ENCODE data around the gene RTN4RL1. TPM values are rescaled to one million over a fixed set of nuclear protein-coding genes. Genes with fewer than 3 reads are reported as not detected.

RTN4RL1 gene
- total and polyA plus RNA-seq, 2 donors: 1.3 to 4.5 TPM

DNA sequence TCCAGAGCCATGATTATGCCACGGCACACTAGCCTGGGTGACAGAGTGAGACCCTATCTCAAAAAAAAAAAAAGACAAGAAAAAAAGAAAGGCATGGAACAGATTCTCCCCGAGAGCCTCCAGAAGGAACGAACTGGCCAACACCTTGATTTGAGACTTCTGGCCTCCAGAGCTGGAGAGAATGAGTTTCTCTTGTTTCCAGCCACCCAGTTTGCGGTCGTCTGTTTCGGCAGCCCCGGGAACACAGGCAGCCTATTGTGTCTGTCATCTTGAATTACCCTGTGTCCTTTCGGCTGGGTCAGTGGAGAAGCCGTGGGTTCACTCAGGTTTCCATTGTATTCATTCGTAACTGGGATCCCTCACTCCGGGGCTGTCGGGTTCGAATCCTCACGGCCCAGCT is 111.4 kb downstream of the RTN4RL1 start:
- no peak overlapping the region for H3K4me3 ChIP-seq (ENCODE audit: low read depth, low read length)
- WGBS: 88% methylated on average over 14 of the region's 14 CpGs
- H3K36me3 ChIP-seq (ENCODE audit: insufficient read depth): no peaks in the 10 kb centered on the region
- no peak overlapping the region for H3K27ac ChIP-seq (ENCODE audit: low read depth)
- H3K4me1 ChIP-seq (ENCODE audit: insufficient read depth): no peaks in the 10 kb centered on the region
- DNase-seq (ENCODE audit: extremely low spot score): no peak

DNA sequence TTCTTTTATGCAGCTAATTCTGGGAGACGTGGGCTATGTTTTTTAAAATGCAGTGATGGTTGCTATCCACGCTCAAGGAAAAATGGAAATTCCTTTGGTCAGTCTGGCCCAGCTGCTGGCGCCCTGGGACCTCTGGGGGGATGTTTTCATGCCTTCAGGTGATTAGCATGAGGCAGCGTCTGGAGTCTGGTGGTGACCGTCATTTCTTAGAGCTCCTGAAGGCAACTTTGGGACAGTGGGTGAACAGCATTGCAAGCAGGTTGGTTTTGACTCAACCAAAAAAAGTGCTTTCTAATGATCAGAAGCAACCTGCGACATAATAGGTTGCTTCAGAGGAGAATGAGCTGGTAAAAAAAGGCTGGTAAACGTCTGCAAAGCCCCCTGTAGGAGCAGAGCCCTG is 113.0 kb downstream of the RTN4RL1 start:
- no peaks in the 10 kb centered on the region for H3K4me1 ChIP-seq (ENCODE audit: insufficient read depth)
- no peak overlapping the region for H3K4me3 ChIP-seq (ENCODE audit: low read depth, low read length)
- H3K27ac ChIP-seq (ENCODE audit: low read depth): no peak overlapping the region
- H3K36me3 ChIP-seq (ENCODE audit: insufficient read depth): no peaks in the 10 kb centered on the region
- WGBS: 46% methylated on average over 7 of the region's 7 CpGs
- no peak for DNase-seq (ENCODE audit: extremely low spot score)

DNA sequence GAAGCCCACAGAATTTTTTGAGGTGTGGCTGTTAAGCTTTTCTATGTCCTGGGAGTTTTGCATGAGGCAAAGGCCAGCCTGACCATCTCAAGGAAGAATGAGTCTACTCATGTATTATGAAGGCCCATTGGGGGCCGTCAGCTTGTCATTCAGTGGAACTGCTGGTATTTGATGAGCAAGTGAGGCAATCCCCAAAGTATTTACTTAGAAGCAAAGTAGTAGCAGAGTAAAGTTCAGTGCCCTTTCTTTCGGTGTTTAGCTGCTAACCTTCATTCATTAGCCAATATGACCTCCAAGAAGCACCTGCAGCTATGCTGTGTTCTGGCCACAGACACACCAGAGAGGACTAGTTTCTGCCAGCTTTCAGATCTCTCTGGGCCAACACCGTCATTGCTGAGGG is 115.1 kb downstream of the RTN4RL1 start:
- Histone ChIP-seq H3K4me3 (ENCODE audit: low read depth, low read length) (no peak overlapping the region), H3K4me1 (ENCODE audit: insufficient read depth) (no peaks in the 10 kb centered on the region), H3K36me3 (ENCODE audit: insufficient read depth) (no peaks in the 10 kb centered on the region), H3K27ac (ENCODE audit: low read depth) (no peak overlapping the region)
- 63% methylated on average over 3 of the region's 3 CpGs for WGBS
- no peak for DNase-seq (ENCODE audit: extremely low spot score)

DNA sequence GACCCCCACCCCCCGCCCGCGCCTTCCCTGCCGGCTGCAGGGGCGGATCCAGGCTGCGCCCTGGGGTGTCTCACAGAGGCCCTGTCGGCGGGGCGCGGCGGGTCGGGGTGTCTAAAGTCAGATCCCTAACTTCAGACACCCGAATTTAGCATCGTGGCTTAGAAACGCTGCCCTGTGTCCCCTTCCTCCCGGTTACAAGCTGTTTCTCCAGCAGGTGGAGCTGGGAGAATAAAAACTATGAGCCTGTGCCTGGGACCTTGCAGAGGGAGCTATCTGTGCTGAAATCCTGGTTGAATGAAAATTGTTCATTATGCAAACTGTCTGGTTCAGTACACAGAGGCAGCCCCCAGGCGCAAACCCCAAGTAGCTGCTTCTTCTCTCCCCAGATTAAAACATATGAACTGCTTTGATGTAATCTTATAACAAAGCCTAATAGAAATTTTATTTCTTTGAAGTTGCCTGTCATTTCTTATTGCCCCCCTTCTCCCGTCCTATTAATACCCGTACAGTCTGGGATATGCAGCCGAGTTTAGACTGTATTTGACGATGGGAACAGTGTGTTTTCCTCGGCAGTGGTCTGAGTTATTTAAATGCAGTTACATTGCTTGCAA is 116.3 kb downstream of the RTN4RL1 start:
- H3K4me1 ChIP-seq (ENCODE audit: insufficient read depth): no peaks in the 10 kb centered on the region
- no peaks in the 10 kb centered on the region for H3K36me3 ChIP-seq (ENCODE audit: insufficient read depth)
- DNase-seq (ENCODE audit: extremely low spot score): peak; percentile 72
- WGBS: 5% methylated on average over 22 of the region's 22 CpGs
- H3K27ac ChIP-seq (ENCODE audit: low read depth): no peak overlapping the region
- H3K4me3 ChIP-seq (ENCODE audit: low read depth, low read length): peak overlapping the region; percentile 16

DNA sequence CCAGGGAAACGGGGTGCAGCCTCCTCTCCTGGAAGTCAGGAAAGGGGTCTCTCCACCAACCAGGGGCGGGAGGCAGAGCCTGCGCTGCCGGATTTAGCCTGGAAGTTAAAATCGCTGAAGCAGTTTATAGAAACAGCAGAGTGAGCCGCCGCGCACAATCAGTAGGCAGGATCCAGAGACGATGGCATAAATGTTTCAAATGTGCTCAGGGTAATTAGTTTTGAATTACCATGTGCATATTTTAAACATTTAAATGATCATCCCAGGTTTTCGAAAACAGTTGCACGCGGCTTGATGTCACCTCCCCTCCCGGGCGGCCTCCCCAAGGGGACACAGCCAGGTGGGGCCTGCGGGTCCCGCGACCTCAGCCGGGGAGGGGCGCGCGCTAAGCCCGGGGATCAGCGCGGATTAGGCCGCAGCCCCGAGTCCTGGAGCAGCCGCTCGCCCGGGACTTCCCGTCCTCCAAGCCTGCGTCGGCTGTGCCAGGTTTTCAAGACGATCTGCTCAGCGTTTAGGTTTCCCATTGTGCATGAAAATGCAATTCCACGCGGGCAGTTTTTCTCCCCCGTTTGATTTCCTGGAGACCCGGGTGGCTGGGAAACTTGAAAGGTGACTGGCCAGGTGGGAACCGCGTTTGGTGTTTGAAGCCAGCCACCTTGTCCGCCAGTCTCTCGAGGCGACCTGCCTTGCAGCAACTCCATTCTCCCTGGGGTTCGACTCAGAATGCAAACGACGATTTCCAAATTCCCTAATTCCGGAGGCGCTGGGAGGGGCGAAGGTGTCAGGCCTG is 117.0 kb downstream of the RTN4RL1 start:
- DNase-seq (ENCODE audit: extremely low spot score): no peak
- Histone ChIP-seq H3K4me3 (ENCODE audit: low read depth, low read length) (peak overlapping the region; percentile 16), H3K27ac (ENCODE audit: low read depth) (no peak overlapping the region), H3K36me3 (ENCODE audit: insufficient read depth) (no peaks in the 10 kb centered on the region), H3K4me1 (ENCODE audit: insufficient read depth) (no peaks in the 10 kb centered on the region)
- WGBS: 5% methylated on average over 49 of the region's 49 CpGs

DNA sequence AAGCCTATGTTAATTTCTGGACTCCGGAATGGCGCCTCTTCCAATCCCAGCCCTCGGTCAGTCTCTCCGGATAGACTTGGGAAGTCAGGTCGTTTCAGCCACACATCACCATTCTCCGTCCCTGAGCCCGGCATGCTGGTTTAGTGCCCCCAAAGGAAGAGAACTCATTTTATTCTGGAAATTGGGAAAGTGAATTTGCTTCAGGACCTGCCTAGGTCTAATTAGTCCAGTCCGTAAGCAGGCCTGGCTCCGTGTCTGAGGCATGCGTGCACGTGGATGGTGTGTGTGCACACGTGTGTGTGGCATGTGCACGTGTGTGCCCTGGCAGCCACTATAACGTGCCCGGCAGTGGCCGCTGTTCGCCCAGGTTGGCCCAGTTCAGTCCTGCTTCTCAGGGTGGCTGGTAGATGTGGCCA is 117.9 kb downstream of the RTN4RL1 start:
- 69% methylated on average over 17 of the region's 17 CpGs for WGBS
- DNase-seq (ENCODE audit: extremely low spot score): no peak
- H3K27ac ChIP-seq (ENCODE audit: low read depth): no peak overlapping the region
- H3K4me1 ChIP-seq (ENCODE audit: insufficient read depth): no peaks in the 10 kb centered on the region
- H3K36me3 ChIP-seq (ENCODE audit: insufficient read depth): no peaks in the 10 kb centered on the region
- no peak overlapping the region for H3K4me3 ChIP-seq (ENCODE audit: low read depth, low read length)

DNA sequence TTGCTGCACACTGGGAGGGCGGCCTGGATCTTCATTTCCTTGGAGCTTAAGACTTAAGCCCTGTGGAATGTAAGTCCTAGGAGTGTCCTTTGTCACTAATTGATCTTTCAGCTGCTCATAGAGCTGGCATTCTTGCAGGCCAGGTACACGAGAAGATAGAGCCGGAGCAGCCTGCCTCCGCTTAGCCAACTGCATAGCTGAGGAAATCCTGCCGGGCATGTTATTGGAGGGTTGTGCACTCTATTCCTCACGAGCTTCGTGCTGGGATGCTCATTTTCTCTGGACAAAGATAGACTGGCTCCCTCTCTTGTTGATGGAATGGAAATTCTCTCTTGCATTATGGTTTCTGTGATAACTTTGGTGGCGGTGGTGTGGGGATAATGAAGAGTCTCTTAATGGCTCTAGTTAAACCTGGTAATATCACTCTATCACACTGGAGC is 118.5 kb downstream of the RTN4RL1 start:
- Histone ChIP-seq H3K27ac (ENCODE audit: low read depth) (no peak overlapping the region), H3K4me3 (ENCODE audit: low read depth, low read length) (no peak overlapping the region), H3K4me1 (ENCODE audit: insufficient read depth) (no peaks in the 10 kb centered on the region), H3K36me3 (ENCODE audit: insufficient read depth) (no peaks in the 10 kb centered on the region)
- WGBS: 34% methylated on average over 8 of the region's 8 CpGs
- no peak for DNase-seq (ENCODE audit: extremely low spot score)

DNA sequence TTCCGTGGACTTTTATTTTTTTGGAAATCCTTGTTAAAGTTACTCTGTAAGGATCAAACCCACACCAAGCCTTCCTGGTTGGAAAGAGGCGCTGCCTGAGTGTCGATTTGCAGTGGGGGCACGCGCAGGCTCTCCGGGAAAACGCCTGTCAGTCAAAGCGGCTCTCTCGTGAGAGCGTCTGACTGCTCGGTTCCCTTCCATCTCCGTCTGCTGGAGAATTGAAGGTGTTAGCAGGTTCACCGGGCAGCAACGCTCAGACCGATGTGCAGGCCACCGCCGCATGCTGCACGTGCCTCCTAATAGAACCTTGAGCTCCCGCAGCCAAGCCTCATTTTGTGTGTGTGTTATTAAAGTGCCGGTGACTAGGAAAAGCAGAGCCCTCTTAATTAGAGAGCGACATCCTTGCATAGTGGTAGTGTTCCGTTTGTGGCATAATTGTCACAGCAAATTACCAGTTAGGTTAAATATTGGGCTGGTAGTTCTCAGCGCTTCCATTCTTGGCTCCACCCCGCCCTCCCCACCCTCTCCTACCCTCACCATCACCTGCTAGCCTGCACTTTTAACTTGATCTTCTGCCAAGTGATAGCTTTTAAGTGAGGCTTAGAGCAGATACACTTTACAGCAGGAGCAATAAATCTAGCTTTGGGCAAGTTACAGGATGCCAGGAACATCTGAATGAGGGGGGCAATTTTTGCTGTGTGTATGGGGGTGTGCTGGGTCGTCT is 119.8 kb downstream of the RTN4RL1 start:
- Histone ChIP-seq H3K27ac (ENCODE audit: low read depth) (no peak overlapping the region), H3K4me1 (ENCODE audit: insufficient read depth) (no peaks in the 10 kb centered on the region), H3K4me3 (ENCODE audit: low read depth, low read length) (no peak overlapping the region), H3K36me3 (ENCODE audit: insufficient read depth) (no peaks in the 10 kb centered on the region)
- 20% methylated on average over 25 of the region's 25 CpGs for WGBS
- DNase-seq (ENCODE audit: extremely low spot score): no peak

DNA sequence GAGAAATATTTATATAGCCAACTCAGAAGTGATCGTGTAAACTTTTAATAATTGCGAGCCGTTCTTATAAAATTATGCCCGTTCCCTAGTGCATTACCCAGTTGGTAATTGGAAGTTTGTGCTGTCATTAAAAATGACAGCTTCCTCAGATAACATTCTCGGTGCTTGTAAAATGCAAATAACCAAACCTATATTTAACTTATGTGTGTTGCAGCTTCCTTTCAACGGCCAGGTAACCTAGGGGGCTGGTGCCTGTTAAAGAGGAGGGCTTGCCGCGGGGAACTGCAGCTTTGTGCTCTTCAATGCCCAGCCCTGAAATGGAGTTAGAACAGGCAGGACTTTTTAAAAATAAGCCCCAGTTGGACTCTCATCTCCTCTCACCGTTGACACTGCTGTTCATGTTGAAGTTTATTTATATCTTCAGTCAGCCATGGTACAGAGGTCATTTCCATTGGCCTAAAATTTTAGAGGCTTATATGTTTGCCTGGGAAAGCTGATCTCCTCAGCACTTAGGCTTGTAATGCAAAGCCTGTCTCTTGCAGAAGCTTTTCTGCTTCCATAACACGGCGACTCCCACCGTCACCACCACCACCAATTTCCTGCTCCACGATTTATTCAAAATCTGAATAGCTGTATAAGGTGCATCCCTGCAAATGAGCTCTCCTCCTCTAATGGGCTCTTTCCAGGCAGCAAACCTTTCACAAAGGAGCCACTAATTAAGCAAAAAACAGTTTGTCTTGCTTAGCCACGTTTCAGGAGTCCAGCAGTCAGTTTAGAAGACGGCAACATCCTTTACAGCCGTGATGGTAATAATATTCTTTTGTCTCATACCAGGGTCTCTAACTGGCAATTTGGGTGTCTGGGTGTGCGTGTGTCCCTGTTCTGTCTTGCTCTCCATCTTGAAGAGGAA is 120.6 kb downstream of the RTN4RL1 start:
- 66% methylated on average over 17 of the region's 17 CpGs for WGBS
- H3K36me3 ChIP-seq (ENCODE audit: insufficient read depth): no peaks in the 10 kb centered on the region
- no peak for DNase-seq (ENCODE audit: extremely low spot score)
- H3K4me3 ChIP-seq (ENCODE audit: low read depth, low read length): no peak overlapping the region
- no peak overlapping the region for H3K27ac ChIP-seq (ENCODE audit: low read depth)
- H3K4me1 ChIP-seq (ENCODE audit: insufficient read depth): no peaks in the 10 kb centered on the region

DNA sequence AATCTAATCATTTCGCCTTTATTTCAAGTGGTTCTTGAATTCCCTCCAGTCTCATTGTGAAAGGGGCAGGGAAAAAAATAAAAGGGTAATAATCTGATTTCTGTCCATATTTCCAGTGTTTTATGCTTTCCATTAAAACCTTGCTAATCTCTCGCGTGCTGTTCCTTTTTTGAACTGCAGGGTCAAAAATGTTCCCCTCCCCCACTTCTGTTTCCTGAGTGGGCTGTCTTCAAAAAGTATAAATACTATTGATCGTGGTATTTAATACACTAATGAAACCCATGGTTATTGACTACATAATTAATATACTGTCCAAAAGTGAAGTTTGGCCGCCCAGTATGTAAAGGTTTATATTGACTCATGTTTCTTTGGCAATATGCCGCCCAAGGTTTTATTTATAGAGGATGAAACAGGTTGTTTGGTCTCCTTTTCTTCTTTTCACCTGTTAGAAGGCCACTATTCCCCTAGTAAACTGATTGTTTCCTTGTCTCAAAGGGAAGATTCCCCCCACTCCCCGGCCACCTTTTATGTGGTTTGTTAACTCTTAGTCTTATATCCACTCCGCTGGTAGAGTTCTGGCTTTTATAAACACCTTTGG is 125.6 kb downstream of the RTN4RL1 start:
- peaks cover 3% of the 10 kb centered on the region for H3K36me3 ChIP-seq (ENCODE audit: insufficient read depth)
- H3K27ac ChIP-seq (ENCODE audit: low read depth): no peak overlapping the region
- no peak for DNase-seq (ENCODE audit: extremely low spot score)
- H3K4me3 ChIP-seq (ENCODE audit: low read depth, low read length): no peak overlapping the region
- no peaks in the 10 kb centered on the region for H3K4me1 ChIP-seq (ENCODE audit: insufficient read depth)
- WGBS: 91% methylated on average over 8 of the region's 8 CpGs

DNA sequence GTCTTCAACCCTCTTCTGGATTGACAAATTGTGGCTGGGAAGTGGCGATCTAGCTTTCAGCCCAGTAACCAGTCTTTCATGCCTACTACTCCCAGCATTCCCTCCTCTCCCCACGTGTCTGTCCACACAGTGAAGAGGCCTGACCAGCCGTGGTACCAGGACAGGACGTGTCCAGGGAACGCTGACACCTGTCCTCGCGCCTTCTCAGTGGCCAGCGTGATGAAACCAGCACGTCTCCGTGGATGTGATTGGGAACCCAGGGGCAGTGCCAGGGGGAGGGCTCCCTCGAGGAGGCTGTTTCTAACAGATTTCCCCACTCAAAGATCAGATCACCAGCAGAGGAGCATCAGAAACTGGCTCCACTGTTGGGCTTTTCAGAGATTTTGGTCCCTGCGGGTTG is 126.3 kb downstream of the RTN4RL1 start:
- Histone ChIP-seq H3K4me3 (ENCODE audit: low read depth, low read length) (no peak overlapping the region), H3K36me3 (ENCODE audit: insufficient read depth) (peaks cover 3% of the 10 kb centered on the region), H3K4me1 (ENCODE audit: insufficient read depth) (no peaks in the 10 kb centered on the region), H3K27ac (ENCODE audit: low read depth) (no peak overlapping the region)
- WGBS: 92% methylated on average over 12 of the region's 12 CpGs
- no peak for DNase-seq (ENCODE audit: extremely low spot score)

DNA sequence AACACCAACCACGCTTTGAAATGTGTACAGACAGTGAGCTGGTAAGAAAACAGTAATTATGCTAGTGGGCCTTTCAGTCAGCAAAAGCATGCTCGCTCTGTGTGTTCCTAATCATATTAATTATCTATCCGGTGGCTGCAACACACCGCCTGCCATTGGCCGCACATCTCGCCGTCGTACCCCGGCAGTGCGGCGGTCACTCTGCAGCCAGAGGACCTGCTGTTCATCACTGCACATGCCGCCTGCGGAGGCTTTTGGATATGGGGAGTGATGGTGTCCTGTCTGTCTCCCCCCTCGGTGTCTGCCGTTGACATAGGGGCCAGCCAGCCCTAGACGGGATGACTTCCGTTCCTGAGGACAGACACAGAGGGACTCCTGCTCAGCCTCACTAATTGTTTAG is 126.8 kb downstream of the RTN4RL1 start:
- Histone ChIP-seq H3K27ac (ENCODE audit: low read depth) (no peak overlapping the region), H3K36me3 (ENCODE audit: insufficient read depth) (peaks cover 3% of the 10 kb centered on the region), H3K4me3 (ENCODE audit: low read depth, low read length) (no peak overlapping the region), H3K4me1 (ENCODE audit: insufficient read depth) (no peaks in the 10 kb centered on the region)
- no peak for DNase-seq (ENCODE audit: extremely low spot score)
- 90% methylated on average over 17 of the region's 17 CpGs for WGBS

DNA sequence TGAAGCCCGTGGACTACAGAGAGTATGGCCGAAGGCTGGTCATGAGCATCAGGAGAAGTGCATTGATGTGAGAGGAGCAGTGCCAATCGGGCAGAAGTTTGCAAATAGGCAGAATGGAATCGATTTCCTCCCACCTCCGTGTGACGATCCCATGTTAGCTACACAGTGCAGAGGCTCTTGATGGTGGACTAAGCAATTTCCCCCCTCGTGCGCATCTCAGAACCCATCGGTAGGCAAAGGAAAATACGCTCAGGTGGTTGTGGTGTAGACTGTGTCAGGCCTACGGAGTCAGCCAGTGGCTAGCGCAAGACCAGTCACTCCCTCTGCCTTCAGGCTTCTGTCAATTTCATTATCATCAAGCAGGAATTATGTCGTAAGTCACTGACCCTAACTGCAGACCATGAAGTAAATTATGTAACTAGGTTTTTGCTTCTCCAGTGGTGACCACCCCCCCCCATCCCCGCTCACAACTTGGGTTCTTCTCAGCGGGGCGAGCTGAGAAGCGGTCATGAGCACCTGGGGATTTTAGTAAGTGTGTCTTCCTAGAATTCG is 128.0 kb downstream of the RTN4RL1 start:
- Histone ChIP-seq H3K4me3 (ENCODE audit: low read depth, low read length) (no peak overlapping the region), H3K27ac (ENCODE audit: low read depth) (no peak overlapping the region), H3K4me1 (ENCODE audit: insufficient read depth) (no peaks in the 10 kb centered on the region), H3K36me3 (ENCODE audit: insufficient read depth) (peaks cover 3% of the 10 kb centered on the region)
- DNase-seq (ENCODE audit: extremely low spot score): no peak
- 83% methylated on average over 18 of the region's 18 CpGs for WGBS
